GM23338 (cell line): Measurements from ENCODE around the gene DNAH17. TPM values are rescaled to one million over a fixed set of nuclear protein-coding genes. Genes with fewer than 3 reads are reported as not detected.

ENCODE experiments used
- ATAC-seq: fragments of 200-7000 bp; cut with Tn5 transposase; 3 replicates; pipeline ENCODE4 v1.9.1; 2020
- DNase-seq: peaks from one replicate; pipeline ENCODE4 v3.0.0-alpha.2; 2015; ENCODE audit warnings: low spot score
- H2AFZ ChIP-seq: fragments of 200-600 bp; sonication (generic); 2 replicates; pipeline ENCODE4 v1.8.0; 2016; ENCODE audit warnings: antibody characterized with exemption, mild to moderate bottlenecking, moderate library complexity
- H3F3A ChIP-seq: fragments of 200-600 bp; sonication (generic); replicated peaks from 2 replicates; pipeline ENCODE4 v1.8.0; 2017; ENCODE audit warnings: antibody characterized with exemption, mixed run types, low read depth
- H3K27ac ChIP-seq: fragments of 200-600 bp; sonication (generic); 2 replicates; pipeline ENCODE4 v1.6.1; 2016; ENCODE audit warnings: low read depth
- H3K27me3 ChIP-seq: fragments of 200-600 bp; sonication (generic); 2 replicates; pipeline ENCODE4 v1.8.0; 2016; ENCODE audit warnings: mild to moderate bottlenecking, mixed run types, moderate library complexity; ENCODE audit not compliant: insufficient read depth
- H3K36me3 ChIP-seq: fragments of 200-600 bp; sonication (generic); 2 replicates; pipeline ENCODE4 v1.8.0; 2016; ENCODE audit warnings: mild to moderate bottlenecking; ENCODE audit not compliant: insufficient read depth
- H3K4me1 ChIP-seq: fragments of 200-600 bp; sonication (generic); 2 replicates; pipeline ENCODE4 v1.8.0; 2016; ENCODE audit warnings: mild to moderate bottlenecking, moderate library complexity; ENCODE audit not compliant: insufficient read depth
- H3K4me2 ChIP-seq: fragments of 200-600 bp; sonication (generic); 2 replicates; pipeline ENCODE4 v1.7.1; 2017; ENCODE audit warnings: mixed run types
- H3K4me3 ChIP-seq: fragments of 200-600 bp; sonication (generic); 2 replicates; pipeline ENCODE4 v1.6.1; 2016; ENCODE audit warnings: mixed run types
- H3K79me2 ChIP-seq: fragments of 200-600 bp; sonication (generic); replicated peaks from 2 replicates; pipeline ENCODE4 v1.8.0; 2017; ENCODE audit warnings: mild to moderate bottlenecking; ENCODE audit not compliant: insufficient read depth
- H3K9me2 ChIP-seq: fragments of 200-600 bp; sonication (generic); 2 replicates; pipeline ENCODE4 v1.8.0; 2017; ENCODE audit not compliant: insufficient read depth
- H4K20me1 ChIP-seq: fragments of 200-600 bp; sonication (generic); replicated peaks from 2 replicates; pipeline ENCODE4 v1.8.0; 2017; ENCODE audit warnings: mild to moderate bottlenecking; ENCODE audit not compliant: insufficient read depth
- H3K27ac Mint-ChIP-seq: 2 replicates; pipeline ENCODE4 v1.8.0; 2020; ENCODE audit warnings: inconsistent platforms, mild to moderate bottlenecking, moderate library complexity, mixed read lengths
- H3K27me3 Mint-ChIP-seq: 3 replicates; pipeline ENCODE4 v1.8.0; 2022; ENCODE audit warnings: low read depth, mild to moderate bottlenecking, moderate library complexity, mixed read lengths, inconsistent platforms; ENCODE audit not compliant: insufficient read depth, poor library complexity
- H3K36me3 Mint-ChIP-seq: 3 replicates; pipeline ENCODE4 v1.8.0; 2021; ENCODE audit warnings: low read depth, mild to moderate bottlenecking, inconsistent platforms, moderate library complexity, mixed read lengths
- H3K4me1 Mint-ChIP-seq: 3 replicates; pipeline ENCODE4 v1.8.0; 2020; ENCODE audit warnings: mild to moderate bottlenecking, inconsistent platforms, mixed read lengths
- H3K4me3 Mint-ChIP-seq: 3 replicates; pipeline ENCODE4 v1.8.0; 2021; ENCODE audit warnings: moderate library complexity, mild to moderate bottlenecking, inconsistent platforms, mixed read lengths
- H3K9me3 Mint-ChIP-seq: 3 replicates; pipeline ENCODE4 v1.8.0; 2020; ENCODE audit warnings: moderate library complexity, mild to moderate bottlenecking, inconsistent platforms, mixed read lengths
- EZH2 ChIP-seq: fragments of 200-600 bp; sonication (generic); IDR thresholded peaks from one replicate; pipeline ENCODE4 v1.8.0; 2017; ENCODE audit warnings: antibody characterized with exemption, mild to moderate bottlenecking, low read depth; ENCODE audit not compliant: unreplicated experiment
- EZH2phosphoT487 ChIP-seq: fragments of 200-600 bp; sonication (generic); IDR thresholded peaks from one replicate; pipeline ENCODE4 v1.8.1; 2018; ENCODE audit warnings: antibody characterized with exemption; ENCODE audit not compliant: unreplicated experiment
- JUNB ChIP-seq: IDR thresholded peaks from one replicate; pipeline ENCODE4 v1.6.1; 2016; ENCODE audit warnings: antibody characterized with exemption; ENCODE audit not compliant: unreplicated experiment
- NANOG ChIP-seq: IDR thresholded peaks from 2 replicates; pipeline ENCODE4 v1.6.1; 2016; ENCODE audit warnings: antibody characterized with exemption, borderline replicate concordance
- POLR2AphosphoS5 ChIP-seq: IDR thresholded peaks from 2 replicates; pipeline ENCODE4 v1.6.1; 2016; ENCODE audit warnings: antibody characterized with exemption, low read depth
- ZNF114 ChIP-seq: fragments of 250-450 bp; sonication (Bioruptor Pico); IDR thresholded peaks from 2 replicates; pipeline ENCODE4 v1.5.0; 2020; ENCODE audit warnings: mild to moderate bottlenecking, moderate library complexity
- polyA plus RNA-seq: library from polyadenylated mRNA; unstranded; fragments of >200 nt; fragmentation: Nextera tagmentation; extraction: Ambion mirVana; gene quantifications from 2 replicates; pipeline ENCODE4 v1.2.1, GENCODE V29; 2016
- total RNA-seq: library from RNA; depleted of rRNA; stranded (reverse); fragments of >200 nt; shearing (Covaris generic); gene quantifications from 2 replicates; pipeline ENCODE4 v1.2.3, GENCODE V29; 2014
- TF ChIP-seq, protein P1 (sequence below), 2 experiments: fragments of 200-600 bp in 1 of 2; sonication (generic) in 1 of 2; conservative IDR thresholded peaks; 2 replicates each; pipeline versions ENCODE4 v1.5.1 to v1.6.1; 2016 to 2017; ENCODE audit warnings: antibody characterized with exemption in 2 of 2, low read depth in 2 of 2, mild to moderate bottlenecking in 2 of 2, moderate library complexity in 1 of 2
- TF ChIP-seq, protein P2 (sequence below): IDR thresholded peaks from one replicate; pipeline ENCODE4 v1.6.1; 2018; ENCODE audit warnings: antibody characterized with exemption; ENCODE audit not compliant: unreplicated experiment
- TF ChIP-seq, protein P3 (sequence below): IDR thresholded peaks from 2 replicates; pipeline ENCODE4 v1.6.1; 2016; ENCODE audit warnings: antibody characterized with exemption

The DNAH17 gene
- total and polyA plus RNA-seq, 2 experiments from 2014 or later: 0.59 to 2.0 TPM

DNA sequence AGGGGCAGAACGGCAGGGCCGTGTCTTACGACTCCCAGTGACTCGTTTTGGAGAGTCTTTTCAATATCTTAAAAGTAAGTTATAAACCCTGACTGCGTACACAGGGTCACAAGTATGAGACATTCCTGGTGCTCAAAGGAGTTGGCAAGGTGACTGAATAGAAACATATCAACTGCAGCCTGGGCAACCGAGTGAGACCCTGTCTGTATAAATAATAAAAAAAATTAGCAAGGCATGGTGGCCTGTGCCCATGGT, 115.5 kb downstream of the DNAH17 start (continued):
- TF ChIP-seq, protein P1, sequence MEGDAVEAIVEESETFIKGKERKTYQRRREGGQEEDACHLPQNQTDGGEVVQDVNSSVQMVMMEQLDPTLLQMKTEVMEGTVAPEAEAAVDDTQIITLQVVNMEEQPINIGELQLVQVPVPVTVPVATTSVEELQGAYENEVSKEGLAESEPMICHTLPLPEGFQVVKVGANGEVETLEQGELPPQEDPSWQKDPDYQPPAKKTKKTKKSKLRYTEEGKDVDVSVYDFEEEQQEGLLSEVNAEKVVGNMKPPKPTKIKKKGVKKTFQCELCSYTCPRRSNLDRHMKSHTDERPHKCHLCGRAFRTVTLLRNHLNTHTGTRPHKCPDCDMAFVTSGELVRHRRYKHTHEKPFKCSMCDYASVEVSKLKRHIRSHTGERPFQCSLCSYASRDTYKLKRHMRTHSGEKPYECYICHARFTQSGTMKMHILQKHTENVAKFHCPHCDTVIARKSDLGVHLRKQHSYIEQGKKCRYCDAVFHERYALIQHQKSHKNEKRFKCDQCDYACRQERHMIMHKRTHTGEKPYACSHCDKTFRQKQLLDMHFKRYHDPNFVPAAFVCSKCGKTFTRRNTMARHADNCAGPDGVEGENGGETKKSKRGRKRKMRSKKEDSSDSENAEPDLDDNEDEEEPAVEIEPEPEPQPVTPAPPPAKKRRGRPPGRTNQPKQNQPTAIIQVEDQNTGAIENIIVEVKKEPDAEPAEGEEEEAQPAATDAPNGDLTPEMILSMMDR (conservative IDR thresholded peaks at IDR 0.05; ENCODE audit: low read depth in 2 of 2): no peak
- no peak for TF ChIP-seq EZH2
- TF ChIP-seq JUNB: no peak

DNA sequence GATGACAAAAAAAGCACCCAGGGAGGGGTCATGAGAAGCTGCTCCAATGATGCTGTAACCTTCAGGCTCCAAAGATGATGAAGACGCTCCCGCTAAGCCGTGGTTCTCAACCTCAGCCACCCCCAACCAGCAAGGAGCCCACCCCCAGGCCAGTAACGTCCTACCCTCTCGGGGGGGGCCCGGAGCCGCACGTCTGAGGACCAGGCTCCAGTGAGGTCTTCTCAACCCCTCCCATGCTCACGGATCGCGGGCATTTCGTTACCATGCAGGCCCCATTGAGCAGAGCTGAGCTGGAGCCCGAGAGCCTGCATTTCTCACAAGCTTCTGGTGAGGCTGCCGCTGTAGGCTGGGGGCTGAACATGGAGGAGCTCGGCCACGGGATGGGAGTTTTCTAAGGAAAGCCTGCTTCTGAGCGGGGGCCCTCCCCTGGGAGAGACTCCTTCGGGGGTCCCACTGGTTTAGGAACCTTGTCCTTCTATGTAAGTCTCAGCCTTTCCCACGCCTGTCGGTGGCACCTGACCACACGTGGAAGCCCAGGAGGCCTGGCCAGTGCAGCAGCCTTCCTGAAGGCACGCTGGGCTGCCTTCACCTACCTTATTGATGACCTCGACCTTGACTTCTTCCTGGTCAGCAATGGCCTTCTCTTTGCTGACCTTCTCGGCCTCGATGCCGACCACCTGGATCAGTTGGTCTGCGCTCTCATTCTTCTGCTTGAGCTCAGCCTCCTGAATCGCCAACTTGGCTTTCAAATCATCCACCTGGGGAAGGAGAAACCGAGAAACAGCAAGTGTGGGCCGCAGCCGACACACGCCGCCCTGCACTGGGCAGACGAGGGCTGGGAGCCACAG, 116.0 kb downstream of the DNAH17 start:
- H3K27ac Mint-ChIP-seq: no peak overlapping the region
- Histone ChIP-seq H3K27me3 (no peaks in the 10 kb centered on the region), H3K36me3 (no peaks in the 10 kb centered on the region; the same call in 1 of the 2 replicates), H3F3A (no peaks in the 10 kb centered on the region), H3K4me1 (no peaks in the 10 kb centered on the region), H3K9me2 (no peaks in the 10 kb centered on the region), H3K79me2 (no peaks in the 10 kb centered on the region), H2AFZ (no peak overlapping the region), H4K20me1 (no peaks in the 10 kb centered on the region), H3K4me3 (no peak overlapping the region), H3K27ac (no peak overlapping the region), H3K4me2 (no peak overlapping the region)
- H3K36me3 Mint-ChIP-seq: no peaks in the 10 kb centered on the region
- no peak for DNase-seq
- peaks cover 9% of the 10 kb centered on the region; the same call in 2 of the 3 replicates for H3K9me3 Mint-ChIP-seq
- H3K27me3 Mint-ChIP-seq: peaks cover 7% of the 10 kb centered on the region
- no peak overlapping the region for H3K4me3 Mint-ChIP-seq
- H3K4me1 Mint-ChIP-seq: 0 out of 3 replicates have a peak, but pooled peaks cover 5% of the 10 kb centered on the region
- no peak for ATAC-seq
- TF ChIP-seq JUNB (no peak), POLR2AphosphoS5 (no peak), ZNF114 (CRISPR knock-in tag) (no peak), NANOG (no peak), EZH2phosphoT487 (no peak)
- TF ChIP-seq, protein P2, sequence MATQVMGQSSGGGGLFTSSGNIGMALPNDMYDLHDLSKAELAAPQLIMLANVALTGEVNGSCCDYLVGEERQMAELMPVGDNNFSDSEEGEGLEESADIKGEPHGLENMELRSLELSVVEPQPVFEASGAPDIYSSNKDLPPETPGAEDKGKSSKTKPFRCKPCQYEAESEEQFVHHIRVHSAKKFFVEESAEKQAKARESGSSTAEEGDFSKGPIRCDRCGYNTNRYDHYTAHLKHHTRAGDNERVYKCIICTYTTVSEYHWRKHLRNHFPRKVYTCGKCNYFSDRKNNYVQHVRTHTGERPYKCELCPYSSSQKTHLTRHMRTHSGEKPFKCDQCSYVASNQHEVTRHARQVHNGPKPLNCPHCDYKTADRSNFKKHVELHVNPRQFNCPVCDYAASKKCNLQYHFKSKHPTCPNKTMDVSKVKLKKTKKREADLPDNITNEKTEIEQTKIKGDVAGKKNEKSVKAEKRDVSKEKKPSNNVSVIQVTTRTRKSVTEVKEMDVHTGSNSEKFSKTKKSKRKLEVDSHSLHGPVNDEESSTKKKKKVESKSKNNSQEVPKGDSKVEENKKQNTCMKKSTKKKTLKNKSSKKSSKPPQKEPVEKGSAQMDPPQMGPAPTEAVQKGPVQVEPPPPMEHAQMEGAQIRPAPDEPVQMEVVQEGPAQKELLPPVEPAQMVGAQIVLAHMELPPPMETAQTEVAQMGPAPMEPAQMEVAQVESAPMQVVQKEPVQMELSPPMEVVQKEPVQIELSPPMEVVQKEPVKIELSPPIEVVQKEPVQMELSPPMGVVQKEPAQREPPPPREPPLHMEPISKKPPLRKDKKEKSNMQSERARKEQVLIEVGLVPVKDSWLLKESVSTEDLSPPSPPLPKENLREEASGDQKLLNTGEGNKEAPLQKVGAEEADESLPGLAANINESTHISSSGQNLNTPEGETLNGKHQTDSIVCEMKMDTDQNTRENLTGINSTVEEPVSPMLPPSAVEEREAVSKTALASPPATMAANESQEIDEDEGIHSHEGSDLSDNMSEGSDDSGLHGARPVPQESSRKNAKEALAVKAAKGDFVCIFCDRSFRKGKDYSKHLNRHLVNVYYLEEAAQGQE: no peak
- TF ChIP-seq, protein P1 (conservative IDR thresholded peaks at IDR 0.05; ENCODE audit: low read depth in 2 of 2): no peak
- TF ChIP-seq, protein P3, sequence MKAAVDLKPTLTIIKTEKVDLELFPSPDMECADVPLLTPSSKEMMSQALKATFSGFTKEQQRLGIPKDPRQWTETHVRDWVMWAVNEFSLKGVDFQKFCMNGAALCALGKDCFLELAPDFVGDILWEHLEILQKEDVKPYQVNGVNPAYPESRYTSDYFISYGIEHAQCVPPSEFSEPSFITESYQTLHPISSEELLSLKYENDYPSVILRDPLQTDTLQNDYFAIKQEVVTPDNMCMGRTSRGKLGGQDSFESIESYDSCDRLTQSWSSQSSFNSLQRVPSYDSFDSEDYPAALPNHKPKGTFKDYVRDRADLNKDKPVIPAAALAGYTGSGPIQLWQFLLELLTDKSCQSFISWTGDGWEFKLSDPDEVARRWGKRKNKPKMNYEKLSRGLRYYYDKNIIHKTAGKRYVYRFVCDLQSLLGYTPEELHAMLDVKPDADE: no peak
